ENCODE data around the gene FGF13. TPM values are rescaled to one million over a fixed set of nuclear protein-coding genes. Genes with fewer than 3 reads are reported as not detected.

The FGF13 gene
- total and polyA plus RNA-seq, 2 donors (not counting 3 experiments of a cell fraction or from before 2014, with no cell fraction given) = 0.07 to 0.20 TPM

- Histone ChIP-seq H3K9me1 (replicated peaks; ENCODE audit: control insufficient read depth, extremely low read depth, insufficient read depth, low read length) (no peaks in the 10 kb centered on the region), H3K4me2 (ENCODE audit: insufficient read depth, low read length) (no peak overlapping the region), H3K9ac (replicated peaks; ENCODE audit: extremely low read depth, insufficient read depth, low read length) (no peak overlapping the region), H3K79me2 (ENCODE audit: control insufficient read depth, insufficient read depth, low read length) (no peaks in the 10 kb centered on the region), H3K9me3 (replicated peaks; ENCODE audit: control insufficient read depth, insufficient read depth, low read length) (no peaks in the 10 kb centered on the region), H4K20me1 (replicated peaks; ENCODE audit: control insufficient read depth, extremely low read depth, insufficient read depth, low read length) (no peaks in the 10 kb centered on the region), H3K36me3 (ENCODE audit: control insufficient read depth in 2 of 2, extremely low read depth in 1 of 2, insufficient read depth in 2 of 2, low read length in 2 of 2) (no peaks in the 10 kb centered on the region), H3K4me3 (replicated peaks in 1 of 3; ENCODE audit: insufficient read depth in 1 of 3, low read depth in 1 of 3, low read length in 3 of 3) (no peak overlapping the region), H3K27me3 (ENCODE audit: control insufficient read depth in 2 of 2, insufficient read depth in 2 of 2, low read length in 2 of 2) (no peaks in the 10 kb centered on the region), H3K4me1 (ENCODE audit: control insufficient read depth, extremely low read depth, insufficient read depth, low read length) (no peaks in the 10 kb centered on the region), H2AFZ (ENCODE audit: low read depth, low read length) (no peak overlapping the region), H3K27ac (ENCODE audit: insufficient read depth, low read depth, low read length) (no peak overlapping the region)
- ChIA-PET CTCF (no interaction called here), POLR2A (no interaction called here)
- no TSS peak for BruUV-seq (replicated peaks)
- FAIRE-seq (no peak), DNase-seq (ENCODE audit: low read depth, low spot score) (no peak)
- intact Hi-C loops (cut with micrococcal nuclease) = no loop called here
- TF ChIP-seq JUN (IDR thresholded peaks at IDR 0.05; ENCODE audit: borderline replicate concordance, insufficient read depth, insufficient read length, low read depth) (no peak), POLR2A (IDR thresholded peaks at IDR 0.05; ENCODE audit: low read depth, low read length) (no peak), CTCF (IDR thresholded peaks at IDR 0.05; ENCODE audit: extremely low read depth in 1 of 2, insufficient read depth in 1 of 2, low read depth in 1 of 2, low read length in 2 of 2) (no peak), GATA2 (IDR thresholded peaks at IDR 0.05; ENCODE audit: insufficient read depth, insufficient read length, low read depth, low read length) (no peak), MAX (IDR thresholded peaks at IDR 0.05; ENCODE audit: insufficient read depth, insufficient read length) (no peak), MYC (IDR thresholded peaks at IDR 0.05; ENCODE audit: low read depth, low read length) (no peak), POLR2AphosphoS5 (IDR thresholded peaks at IDR 0.05; ENCODE audit: insufficient read depth, low read depth, low read length) (no peak), FOS (IDR thresholded peaks at IDR 0.05; ENCODE audit: borderline replicate concordance, insufficient read depth, low read length) (no peak), EZH2 (IDR thresholded peaks at IDR 0.05; ENCODE audit: borderline replicate concordance, low read depth, low read length, severe bottlenecking) (no peak)
- dilution Hi-C loops (cut with MboI; ENCODE audit: extremely low pct_ligation_motif_present, low sequenced_read_pairs) = no loop called here
Measured at GRCh38 chrX:138759217-138759943, 47.9 kb upstream of the FGF13 start.
